ENCODE results near the gene THAP7. TPM values are rescaled to one million over a fixed set of nuclear protein-coding genes. Genes with fewer than 3 reads are reported as not detected.

THAP7 gene
- total RNA-seq, 1 experiment from 2014 or later: 38.5 TPM

DNA sequence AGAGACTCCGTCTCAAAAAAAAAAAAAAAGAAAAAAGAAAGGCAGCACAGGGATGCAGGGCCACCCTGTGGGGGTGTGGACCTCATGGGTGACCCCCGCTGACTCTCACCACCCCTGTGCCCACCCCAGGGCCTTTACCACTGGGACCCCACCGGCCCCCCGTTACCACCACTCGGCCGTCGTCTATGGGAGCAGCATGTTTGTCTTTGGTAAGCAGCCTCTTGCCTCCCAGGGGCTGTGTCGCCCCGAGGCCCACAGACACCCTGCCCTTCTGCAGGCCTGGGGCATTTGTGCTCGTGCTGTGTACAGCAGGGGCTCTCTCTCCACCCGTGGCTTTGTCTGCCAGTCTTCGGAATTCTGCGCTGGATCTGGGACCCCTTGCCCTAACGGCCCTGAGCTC lies 14.5 kb downstream of the THAP7 start:
- CTCF ChIA-PET: no interaction called here
- POLR2A ChIA-PET (ENCODE audit: low non-redundant PET): no interaction called here
- Histone ChIP-seq H3K27me3 (replicated peaks; ENCODE audit: insufficient read depth, low read depth, low read length, poor library complexity) (no peaks in the 10 kb centered on the region), H3K36me3 (ENCODE audit: insufficient read depth, low read length, poor library complexity, severe bottlenecking) (peaks cover 25% of the 10 kb centered on the region), H3K27ac (ENCODE audit: low read depth, low read length, poor library complexity, severe bottlenecking) (no peak overlapping the region), H3K4me3 (ENCODE audit: low read depth, low read length, poor library complexity, severe bottlenecking) (no peak overlapping the region), H3K4me1 (ENCODE audit: insufficient read depth, low read length, poor library complexity, severe bottlenecking) (no peaks in the 10 kb centered on the region), H3K9me3 (ENCODE audit: low read depth, low read length, poor library complexity, severe bottlenecking) (no peaks in the 10 kb centered on the region)
- TF ChIP-seq CTCF (conservative IDR thresholded peaks at IDR 0.05; ENCODE audit: low read depth, low read length) (no peak), EZH2 (IDR thresholded peaks at IDR 0.05; ENCODE audit: borderline replicate concordance, low read depth, low read length, poor library complexity, severe bottlenecking) (no peak)
- intact Hi-C loops (cut with micrococcal nuclease; ENCODE audit: unreplicated experiment): no loop called here
- BruUV-seq (replicated peaks): no TSS peak
- no peak for DNase-seq (ENCODE audit: low spot score)

- no peak for DNase-seq (ENCODE audit: low spot score)
- TF ChIP-seq CTCF (conservative IDR thresholded peaks at IDR 0.05; ENCODE audit: low read depth, low read length) (no peak), EZH2 (IDR thresholded peaks at IDR 0.05; ENCODE audit: borderline replicate concordance, low read depth, low read length, poor library complexity, severe bottlenecking) (no peak)
- ChIA-PET POLR2A (ENCODE audit: low non-redundant PET) (no interaction called here), CTCF (no interaction called here)
- Histone ChIP-seq H3K4me3 (ENCODE audit: low read depth, low read length, poor library complexity, severe bottlenecking) (no peak overlapping the region), H3K9me3 (ENCODE audit: low read depth, low read length, poor library complexity, severe bottlenecking) (no peaks in the 10 kb centered on the region), H3K36me3 (ENCODE audit: insufficient read depth, low read length, poor library complexity, severe bottlenecking) (peaks cover 18% of the 10 kb centered on the region), H3K4me1 (ENCODE audit: insufficient read depth, low read length, poor library complexity, severe bottlenecking) (peaks cover under 1% of the 10 kb centered on the region), H3K27me3 (replicated peaks; ENCODE audit: insufficient read depth, low read depth, low read length, poor library complexity) (no peaks in the 10 kb centered on the region), H3K27ac (ENCODE audit: low read depth, low read length, poor library complexity, severe bottlenecking) (no peak overlapping the region)
- intact Hi-C loops (cut with micrococcal nuclease; ENCODE audit: unreplicated experiment): no loop called here
- BruUV-seq (replicated peaks): no TSS peak
These were observed 15.6 kb downstream of the THAP7 start for GRCh38 chr22:20986365-20986764.

DNA sequence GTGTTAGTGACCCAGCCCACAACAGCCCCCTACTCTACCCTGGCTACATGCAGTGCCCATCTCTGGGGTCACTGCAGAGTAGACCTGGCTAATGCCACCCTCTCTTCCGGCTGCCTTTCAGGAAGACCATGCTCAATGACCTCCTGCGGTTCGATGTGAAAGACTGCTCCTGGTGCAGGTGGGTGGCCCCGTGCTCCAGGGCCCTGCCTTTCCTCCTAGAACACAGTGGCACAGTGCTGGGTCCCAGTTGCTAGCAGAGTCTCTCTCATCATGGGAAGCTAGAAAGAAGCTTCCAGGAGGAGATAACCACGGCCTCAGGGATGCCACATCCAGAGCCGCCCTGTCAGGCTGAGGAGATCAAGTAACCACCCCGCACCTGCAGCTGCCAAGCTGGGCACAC lies 16.2 kb downstream of the THAP7 start:
- BruUV-seq (replicated peaks): no TSS peak
- no peak for DNase-seq (ENCODE audit: low spot score)
- no peaks in the 10 kb centered on the region for H3K27me3 ChIP-seq (replicated peaks; ENCODE audit: insufficient read depth, low read depth, low read length, poor library complexity)
- H3K36me3 ChIP-seq (ENCODE audit: insufficient read depth, low read length, poor library complexity, severe bottlenecking): peaks cover 18% of the 10 kb centered on the region
- POLR2A ChIA-PET (ENCODE audit: low non-redundant PET): no interaction called here
- peaks cover 5% of the 10 kb centered on the region for H3K4me1 ChIP-seq (ENCODE audit: insufficient read depth, low read length, poor library complexity, severe bottlenecking)
- H3K4me3 ChIP-seq (ENCODE audit: low read depth, low read length, poor library complexity, severe bottlenecking): no peak overlapping the region
- H3K9me3 ChIP-seq (ENCODE audit: low read depth, low read length, poor library complexity, severe bottlenecking): no peaks in the 10 kb centered on the region
- CTCF ChIA-PET: no interaction called here
- intact Hi-C loops (cut with micrococcal nuclease; ENCODE audit: unreplicated experiment): no loop called here
- no peak overlapping the region for H3K27ac ChIP-seq (ENCODE audit: low read depth, low read length, poor library complexity, severe bottlenecking)
- TF ChIP-seq CTCF (conservative IDR thresholded peaks at IDR 0.05; ENCODE audit: low read depth, low read length) (no peak), EZH2 (IDR thresholded peaks at IDR 0.05; ENCODE audit: borderline replicate concordance, low read depth, low read length, poor library complexity, severe bottlenecking) (no peak)

Measured in A673 (cell line).